Activated CD4-positive, alpha-beta memory T cell treated with anti-CD3 and anti-CD28 coated beads, Interleukin-2, amount 10 ng/mL, durations not matched to agents 7 days and 5 days (primary cell): Measurements from ENCODE around the gene PLIN1. TPM values are rescaled to one million over a fixed set of nuclear protein-coding genes. Genes with fewer than 3 reads are reported as not detected.

Experiments used
- CTCF ChIA-PET: fragments of 350-600 bp; sonication (Branson Sonifier 250); formaldehyde crosslinking; loops from one replicate; lab custom pipeline; 2021; ENCODE audit warnings: antibody characterized with exemption, inconsistent platforms; lab: Charles Lee
- POLR2A ChIA-PET: fragments of 350-600 bp; sonication (Branson Sonifier 250); formaldehyde crosslinking; loops from one replicate; lab custom pipeline; 2021; ENCODE audit warnings: antibody characterized with exemption; lab: Charles Lee
- DNase-seq: peaks from one replicate; pipeline ENCODE4 v3.0.0-alpha.2; 2020
- H3K27ac Mint-ChIP-seq: one replicate; pipeline ENCODE4 v1.8.0; 2021; ENCODE audit warnings: mild to moderate bottlenecking, mixed read lengths
- H3K27me3 Mint-ChIP-seq: one replicate; pipeline ENCODE4 v1.8.0; 2021; ENCODE audit warnings: mixed read lengths
- H3K36me3 Mint-ChIP-seq: one replicate; pipeline ENCODE4 v1.8.0; 2021; ENCODE audit warnings: low read depth, mixed read lengths
- H3K4me1 Mint-ChIP-seq: one replicate; pipeline ENCODE4 v1.8.0; 2021; ENCODE audit warnings: mixed read lengths
- H3K4me3 Mint-ChIP-seq: one replicate; pipeline ENCODE4 v1.8.0; 2021; ENCODE audit warnings: mild to moderate bottlenecking, mixed read lengths
- H3K9me3 Mint-ChIP-seq: one replicate; pipeline ENCODE4 v1.8.0; 2021; ENCODE audit warnings: mixed read lengths
- total RNA-seq, 2 experiments: library from RNA; stranded (reverse); gene quantifications; one replicate each; pipeline ENCODE4 v1.2.3, GENCODE V29; 2021

The PLIN1 gene
- total RNA-seq, 2 experiments from 2014 or later, result 0.08 to 0.15 TPM

DNA sequence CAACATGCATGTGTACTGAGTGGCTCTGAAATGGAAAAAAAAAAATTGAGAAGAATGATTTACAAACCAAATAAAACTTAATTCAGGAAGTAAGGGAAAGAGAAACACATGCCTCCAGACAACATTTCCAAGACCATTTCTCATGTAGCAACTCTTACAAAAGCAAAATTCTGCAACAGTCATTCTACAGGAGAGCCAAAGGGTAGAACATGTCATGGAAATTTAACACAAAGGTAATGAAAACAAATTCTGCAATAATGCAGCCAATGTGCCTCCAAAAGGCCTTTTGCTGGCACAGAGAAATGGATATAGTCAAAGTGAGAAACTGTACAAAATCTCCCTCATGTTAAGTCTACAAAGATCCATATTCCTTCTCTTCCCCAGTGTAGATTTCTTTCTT, 7.4 kb upstream of the PLIN1 start:
- no peaks in the 10 kb centered on the region for H3K27me3 Mint-ChIP-seq
- CTCF ChIA-PET, result no interaction called here
- H3K27ac Mint-ChIP-seq, result no peak overlapping the region
- no peaks in the 10 kb centered on the region for H3K9me3 Mint-ChIP-seq
- peaks cover 15% of the 10 kb centered on the region for H3K4me1 Mint-ChIP-seq
- no peak overlapping the region for H3K4me3 Mint-ChIP-seq
- H3K36me3 Mint-ChIP-seq, result no peaks in the 10 kb centered on the region
- POLR2A ChIA-PET, result no interaction called here
- no peak for DNase-seq

DNA sequence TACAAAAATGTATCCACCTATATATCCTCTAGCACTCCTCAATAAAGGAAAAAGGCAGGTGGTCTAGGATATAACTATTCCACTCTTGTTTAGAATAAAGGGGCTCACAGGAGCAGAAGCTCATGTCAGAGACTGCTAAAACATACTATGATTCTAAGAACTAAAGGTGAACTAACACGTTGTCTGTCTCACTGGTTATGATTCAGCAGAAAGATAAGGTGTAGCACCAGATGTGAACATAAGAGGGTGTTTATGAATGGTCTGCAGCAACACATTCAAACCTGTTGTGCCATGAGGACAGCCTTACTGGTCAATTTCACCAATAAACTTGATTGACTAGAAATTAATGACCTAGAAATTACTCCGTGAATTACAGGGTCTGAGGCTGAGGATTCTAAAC, 6.8 kb upstream of the PLIN1 start:
- Mint-ChIP-seq H3K36me3 (no peaks in the 10 kb centered on the region), H3K27ac (no peak overlapping the region), H3K9me3 (no peaks in the 10 kb centered on the region), H3K4me1 (peaks cover 13% of the 10 kb centered on the region), H3K27me3 (no peaks in the 10 kb centered on the region), H3K4me3 (no peak overlapping the region)
- ChIA-PET POLR2A (no interaction called here), CTCF (no interaction called here)
- no peak for DNase-seq

DNA sequence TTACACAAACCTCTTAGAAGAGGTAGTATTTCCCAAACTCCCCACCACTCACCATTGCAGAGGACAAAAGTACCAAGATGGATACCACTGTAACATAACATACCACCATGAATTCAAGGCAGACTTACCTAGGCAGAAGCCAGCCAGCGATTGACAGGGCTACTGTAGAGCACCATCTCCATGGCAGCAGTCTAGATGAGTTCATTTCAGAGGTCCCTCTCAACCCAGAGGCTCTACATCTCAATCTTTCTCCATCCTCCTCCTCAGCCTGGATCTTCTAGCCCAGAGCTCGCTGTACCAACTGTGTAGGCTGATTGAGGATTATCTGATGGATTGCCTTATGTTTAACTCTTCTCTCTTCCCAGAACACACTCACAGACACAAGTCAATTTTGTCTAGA, 2.0 kb upstream of the PLIN1 start:
- ChIA-PET POLR2A (no interaction called here), CTCF (no interaction called here)
- H3K36me3 Mint-ChIP-seq, result no peaks in the 10 kb centered on the region
- DNase-seq, result no peak
- no peaks in the 10 kb centered on the region for H3K9me3 Mint-ChIP-seq
- no peaks in the 10 kb centered on the region for H3K27me3 Mint-ChIP-seq
- H3K4me3 Mint-ChIP-seq, result no peak overlapping the region
- H3K27ac Mint-ChIP-seq, result no peak overlapping the region
- H3K4me1 Mint-ChIP-seq, result no peaks in the 10 kb centered on the region

DNA sequence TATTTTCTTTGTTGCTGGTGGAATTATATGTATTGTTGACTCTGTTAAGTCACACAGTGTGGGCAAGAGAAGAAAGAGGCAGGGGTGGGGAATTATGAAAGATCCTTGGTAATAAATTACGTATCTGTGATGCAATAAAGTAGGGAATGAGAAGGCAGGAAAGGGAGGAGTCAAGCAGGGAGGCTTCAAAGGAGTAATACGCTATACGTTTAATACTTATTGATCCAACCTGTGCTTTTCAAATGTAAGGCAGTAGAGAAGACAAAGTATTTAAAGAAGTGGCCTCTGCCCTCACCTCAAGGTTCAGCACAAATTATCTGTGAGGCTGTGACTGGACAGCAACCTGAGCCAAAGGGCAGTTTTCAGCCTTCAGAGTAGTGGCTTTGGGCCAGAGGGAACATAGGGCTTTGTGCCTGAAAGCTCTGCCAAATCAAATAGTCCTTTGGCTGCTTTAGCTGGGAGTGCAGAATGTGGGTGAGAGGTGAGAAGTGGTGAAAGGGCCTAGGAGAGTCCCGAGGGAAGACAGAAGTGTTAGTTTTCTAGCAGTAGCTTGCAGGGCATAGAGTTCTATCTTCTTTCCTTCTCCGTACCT, 1.2 kb upstream of the PLIN1 start:
- no peaks in the 10 kb centered on the region for H3K27me3 Mint-ChIP-seq
- no peaks in the 10 kb centered on the region for H3K4me1 Mint-ChIP-seq
- H3K36me3 Mint-ChIP-seq, result no peaks in the 10 kb centered on the region
- CTCF ChIA-PET, result no interaction called here
- no peak overlapping the region for H3K4me3 Mint-ChIP-seq
- DNase-seq, result no peak
- POLR2A ChIA-PET, result no interaction called here
- no peaks in the 10 kb centered on the region for H3K9me3 Mint-ChIP-seq
- no peak overlapping the region for H3K27ac Mint-ChIP-seq

DNA sequence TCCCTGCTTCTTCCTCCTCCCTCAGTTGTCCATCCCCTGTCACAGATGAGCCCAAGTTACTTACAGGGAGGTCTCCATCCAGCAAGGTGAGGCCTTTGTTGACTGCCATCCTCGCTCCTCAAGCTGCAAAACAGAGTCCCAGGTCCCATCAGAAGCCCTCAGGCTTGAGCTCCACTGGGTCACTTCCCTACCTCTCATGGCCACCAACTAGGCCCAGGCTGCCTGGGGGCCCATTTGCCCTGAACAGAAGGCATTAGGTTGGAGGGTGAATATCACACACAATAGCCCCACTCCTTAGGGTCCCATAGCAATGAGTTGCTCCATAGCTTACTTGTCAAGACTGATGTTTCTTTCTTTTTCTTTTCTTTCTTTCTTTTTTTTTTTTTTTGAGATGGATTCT, 1.8 kb downstream of the PLIN1 start:
- CTCF ChIA-PET, result no interaction called here
- no peak for DNase-seq
- POLR2A ChIA-PET, result no interaction called here
- Mint-ChIP-seq H3K27me3 (peaks cover 3% of the 10 kb centered on the region), H3K4me3 (no peak overlapping the region), H3K4me1 (no peaks in the 10 kb centered on the region), H3K36me3 (no peaks in the 10 kb centered on the region), H3K27ac (no peak overlapping the region), H3K9me3 (no peaks in the 10 kb centered on the region)

DNA sequence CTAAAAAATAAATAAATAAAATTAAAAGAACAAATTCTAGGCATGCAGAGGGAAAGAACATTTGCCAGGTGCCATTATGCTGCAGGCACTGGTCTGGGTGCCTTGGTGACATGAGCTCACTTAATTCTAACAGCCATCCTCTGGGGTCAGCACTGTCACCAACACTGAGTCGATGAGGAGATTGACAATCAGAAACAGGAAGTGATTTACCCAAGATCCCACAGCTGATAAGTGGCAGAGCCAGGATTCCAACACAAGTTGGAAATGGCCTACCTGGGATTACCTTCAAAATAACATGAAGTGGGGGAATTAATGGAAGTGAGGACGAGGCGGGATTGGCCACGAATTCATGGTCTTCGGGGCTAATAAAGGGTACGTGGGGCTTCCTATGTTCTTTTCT, 3.6 kb downstream of the PLIN1 start:
- ChIA-PET POLR2A (no interaction called here), CTCF (interaction anchor here (0.9 kb wide), 1 partner anchor 9 kb away, joined by 3 read pairs; no protein-coding TSS in a partner anchor)
- Mint-ChIP-seq H3K4me1 (no peaks in the 10 kb centered on the region), H3K27ac (no peak overlapping the region), H3K9me3 (no peaks in the 10 kb centered on the region), H3K4me3 (no peak overlapping the region), H3K27me3 (peaks cover 5% of the 10 kb centered on the region), H3K36me3 (no peaks in the 10 kb centered on the region)
- DNase-seq, result no peak

DNA sequence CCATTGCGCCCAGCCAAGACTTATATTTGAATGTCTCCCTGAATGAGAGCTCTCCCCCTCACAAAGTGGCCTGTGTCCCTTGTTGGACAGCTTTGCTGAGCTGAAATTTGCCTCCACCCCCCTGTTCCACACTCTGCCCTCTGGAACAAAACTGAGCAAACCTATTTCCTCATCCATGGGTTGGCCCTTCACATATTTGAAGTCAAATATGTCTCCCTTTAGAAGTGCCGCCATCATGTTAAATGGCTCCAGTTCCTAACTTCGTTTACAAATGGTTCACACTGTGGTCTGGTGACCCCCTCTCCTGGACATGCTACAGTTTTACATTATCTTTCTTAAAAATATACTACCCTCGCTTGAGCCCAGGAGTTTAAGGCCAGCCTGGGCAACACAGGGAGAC, 4.6 kb downstream of the PLIN1 start:
- Mint-ChIP-seq H3K27me3 (peaks cover 6% of the 10 kb centered on the region), H3K4me3 (no peak overlapping the region), H3K27ac (no peak overlapping the region), H3K4me1 (no peaks in the 10 kb centered on the region), H3K9me3 (no peaks in the 10 kb centered on the region), H3K36me3 (no peaks in the 10 kb centered on the region)
- CTCF ChIA-PET, result no interaction called here
- POLR2A ChIA-PET, result no interaction called here
- no peak for DNase-seq

DNA sequence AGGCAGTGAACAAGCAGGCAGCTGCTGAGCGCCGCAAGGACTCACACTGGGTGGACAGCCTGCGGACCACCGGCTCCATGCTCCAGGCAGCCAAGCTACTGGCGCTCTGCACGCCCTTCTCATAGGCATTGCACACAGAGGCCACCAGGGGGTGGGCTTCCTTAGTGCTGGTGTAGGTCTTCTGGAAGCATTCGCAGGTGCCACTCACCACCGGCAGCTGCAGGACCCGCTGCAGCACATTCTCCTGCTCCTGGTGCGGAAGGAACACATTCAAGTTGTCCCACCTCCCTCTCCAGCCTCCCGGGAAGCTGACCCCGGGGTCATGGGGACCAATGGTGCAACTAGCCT, 6.0 kb downstream of the PLIN1 start:
- ChIA-PET POLR2A (no interaction called here), CTCF (interaction anchor here (0.6 to 2.1 kb wide), 7 partner anchors 10 to 202 kb away, joined by 3 to 7 read pairs (median 3); no protein-coding TSS in a partner anchor)
- no peaks in the 10 kb centered on the region for H3K36me3 Mint-ChIP-seq
- peaks cover 8% of the 10 kb centered on the region for H3K27me3 Mint-ChIP-seq
- no peak overlapping the region for H3K4me3 Mint-ChIP-seq
- no peaks in the 10 kb centered on the region for H3K9me3 Mint-ChIP-seq
- no peak for DNase-seq
- no peak overlapping the region for H3K27ac Mint-ChIP-seq
- no peaks in the 10 kb centered on the region for H3K4me1 Mint-ChIP-seq

DNA sequence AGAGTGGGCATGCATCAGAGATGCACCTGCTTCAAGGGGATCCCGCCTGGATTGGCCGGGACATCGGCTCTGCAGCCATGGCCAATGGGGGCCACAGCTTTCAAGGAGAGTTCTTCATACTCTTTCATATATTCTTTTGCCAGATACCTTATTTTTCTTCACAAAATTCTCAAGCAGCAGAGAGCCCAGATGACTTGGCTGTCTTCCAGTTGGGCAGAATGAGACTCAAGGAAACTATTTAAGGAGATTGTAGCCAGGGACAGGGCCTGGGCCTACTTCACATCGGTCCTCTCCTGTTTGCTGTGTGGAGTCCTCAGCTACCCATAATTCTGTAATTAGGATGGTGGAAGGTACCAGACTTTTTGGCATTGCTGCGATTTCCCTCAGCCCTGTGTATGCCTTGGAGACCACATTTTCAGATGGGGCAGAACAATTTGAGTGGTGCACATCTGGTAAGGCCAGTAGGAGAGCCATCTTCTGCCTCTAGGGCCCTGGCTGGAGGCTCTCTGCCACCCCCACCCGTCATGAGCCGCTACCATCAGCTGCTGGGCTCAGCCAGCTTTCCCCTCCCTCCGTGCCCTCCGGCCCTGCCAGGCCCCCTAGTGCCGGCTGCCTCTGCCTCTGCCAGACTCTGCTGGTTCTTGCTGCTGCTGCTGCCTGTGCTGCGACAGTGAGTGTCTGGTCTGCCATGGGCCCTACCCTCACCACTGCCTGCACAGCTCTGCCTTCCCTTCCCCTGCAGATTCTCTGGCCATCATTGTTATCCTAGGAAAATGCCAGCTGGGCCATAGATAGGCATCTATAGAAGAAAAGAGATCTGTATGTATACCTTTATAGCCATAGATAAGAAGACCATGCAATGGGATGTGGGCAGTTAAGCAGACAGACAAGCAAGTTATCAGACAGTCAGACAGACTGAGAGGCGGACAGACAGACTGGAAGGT, 6.7 kb downstream of the PLIN1 start:
- Mint-ChIP-seq H3K4me1 (no peaks in the 10 kb centered on the region), H3K27me3 (peaks cover 12% of the 10 kb centered on the region), H3K9me3 (no peaks in the 10 kb centered on the region), H3K27ac (no peak overlapping the region), H3K4me3 (no peak overlapping the region), H3K36me3 (no peaks in the 10 kb centered on the region)
- ChIA-PET POLR2A (no interaction called here), CTCF (interaction anchor here (0.5 to 2.1 kb wide), 8 partner anchors 9 to 435 kb away, joined by 3 to 7 read pairs (median 3); no protein-coding TSS in a partner anchor)
- no peak for DNase-seq

DNA sequence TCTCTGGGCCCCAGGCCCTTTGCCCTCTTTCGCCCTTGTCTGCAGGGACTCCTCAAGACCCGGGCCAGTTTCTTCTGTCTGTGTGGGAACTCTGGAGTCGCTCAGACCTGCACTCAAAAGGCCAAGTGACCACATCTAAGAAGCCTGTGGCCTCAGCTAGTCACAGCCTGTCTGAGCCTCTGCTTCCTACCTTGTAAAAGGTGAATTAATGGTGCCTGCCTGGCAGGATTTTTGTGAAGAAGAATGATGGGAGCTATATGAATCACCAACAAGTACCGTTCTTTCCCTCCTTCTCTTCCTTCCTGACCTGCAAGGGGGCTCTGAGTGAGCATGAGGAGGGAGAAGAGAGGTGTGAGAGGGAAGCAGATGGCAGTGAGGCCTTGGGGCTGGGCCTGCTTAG, 7.5 kb downstream of the PLIN1 start:
- no peaks in the 10 kb centered on the region for H3K9me3 Mint-ChIP-seq
- H3K4me1 Mint-ChIP-seq, result no peaks in the 10 kb centered on the region
- no peak for DNase-seq
- H3K4me3 Mint-ChIP-seq, result no peak overlapping the region
- POLR2A ChIA-PET, result no interaction called here
- H3K27ac Mint-ChIP-seq, result no peak overlapping the region
- CTCF ChIA-PET, result interaction anchor here (0.5 to 2.1 kb wide), 2 partner anchors 8 to 166 kb away, joined by 3 to 7 read pairs; no protein-coding TSS in a partner anchor
- no peaks in the 10 kb centered on the region for H3K36me3 Mint-ChIP-seq
- peaks cover 12% of the 10 kb centered on the region for H3K27me3 Mint-ChIP-seq

DNA sequence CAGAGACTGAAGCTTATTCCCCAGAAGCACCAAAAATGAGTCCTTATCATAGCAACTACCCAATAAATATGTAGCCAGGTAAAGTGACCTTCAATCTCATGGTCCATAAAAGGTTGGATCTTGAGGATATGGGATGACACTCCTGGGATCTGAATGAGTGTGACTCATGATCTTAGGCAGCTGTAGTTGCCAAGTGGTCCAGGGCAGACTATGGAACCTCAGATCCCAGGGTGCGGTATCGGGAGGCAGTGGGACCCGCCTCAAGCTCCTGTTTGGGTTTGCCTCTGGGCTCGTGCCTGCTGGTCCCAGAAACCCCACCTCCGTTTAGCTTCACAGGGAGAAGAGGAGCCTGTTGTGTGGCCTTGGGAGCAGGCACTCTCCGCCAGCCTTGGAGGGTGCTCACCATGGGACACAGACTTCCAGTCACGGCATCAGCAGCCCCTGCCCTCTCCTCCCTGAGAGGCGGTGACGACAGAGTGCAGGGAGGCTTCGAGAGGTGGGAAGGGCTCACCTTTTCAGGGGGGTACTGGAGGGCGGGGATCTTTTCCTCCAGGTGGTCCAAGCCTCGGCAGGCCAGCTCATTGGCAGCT, 8.1 kb downstream of the PLIN1 start:
- Mint-ChIP-seq H3K27me3 (peaks cover 12% of the 10 kb centered on the region), H3K9me3 (no peaks in the 10 kb centered on the region), H3K4me3 (no peak overlapping the region), H3K36me3 (no peaks in the 10 kb centered on the region), H3K27ac (no peak overlapping the region), H3K4me1 (no peaks in the 10 kb centered on the region)
- no peak for DNase-seq
- ChIA-PET POLR2A (no interaction called here), CTCF (no interaction called here)

DNA sequence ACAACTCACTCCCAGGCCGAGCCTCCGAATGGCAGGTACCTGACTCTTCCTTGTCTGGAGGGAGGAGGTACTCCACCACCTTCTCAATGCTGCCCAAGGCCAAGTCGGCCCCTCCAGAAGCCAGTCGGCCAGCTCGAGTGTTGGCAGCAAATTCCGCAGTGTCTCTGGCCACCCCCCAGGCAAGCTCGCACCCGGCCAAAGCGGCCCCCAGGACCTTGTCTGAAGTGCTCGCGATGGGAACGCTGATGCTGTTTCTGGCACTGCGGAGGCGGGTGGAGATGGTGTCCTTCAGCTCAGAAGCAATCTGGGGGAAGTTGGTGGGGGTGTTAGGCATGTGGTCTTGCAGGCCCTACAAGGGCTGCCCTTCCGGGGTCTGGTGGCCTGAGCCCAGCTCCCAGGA, 9.2 kb downstream of the PLIN1 start:
- H3K27me3 Mint-ChIP-seq, result peaks cover 13% of the 10 kb centered on the region
- H3K9me3 Mint-ChIP-seq, result no peaks in the 10 kb centered on the region
- DNase-seq, result no peak
- H3K27ac Mint-ChIP-seq, result no peak overlapping the region
- POLR2A ChIA-PET, result no interaction called here
- H3K36me3 Mint-ChIP-seq, result no peaks in the 10 kb centered on the region
- no peak overlapping the region for H3K4me3 Mint-ChIP-seq
- CTCF ChIA-PET, result no interaction called here
- H3K4me1 Mint-ChIP-seq, result peaks cover 1% of the 10 kb centered on the region

DNA sequence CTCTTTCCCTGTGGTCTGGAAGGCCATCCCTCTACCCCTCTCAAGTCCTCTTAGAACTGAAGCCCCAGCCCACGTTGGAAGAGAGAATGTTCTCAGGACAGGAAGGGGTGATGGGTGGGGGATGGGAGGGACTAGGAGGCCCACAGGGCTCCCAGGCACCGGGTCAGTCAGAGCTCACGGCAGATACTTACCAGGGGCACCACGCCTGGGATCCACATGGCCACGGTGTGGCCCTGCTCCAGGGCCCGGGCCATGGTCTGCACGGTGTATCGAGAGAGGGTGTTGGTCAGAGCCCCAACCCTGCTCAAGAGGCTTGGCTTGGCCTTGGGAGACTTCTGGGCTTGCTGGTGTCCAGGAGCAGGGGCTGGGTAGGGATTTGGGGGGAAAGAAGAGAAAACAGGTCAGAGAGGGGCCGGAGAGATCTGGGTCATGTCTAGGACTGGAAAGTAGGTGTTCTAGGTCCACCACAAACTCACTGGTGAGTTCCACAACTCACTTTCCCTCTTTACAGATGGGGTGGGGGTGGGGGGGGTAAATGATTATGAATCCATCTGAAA, 9.8 kb downstream of the PLIN1 start:
- Mint-ChIP-seq H3K4me1 (peaks cover 4% of the 10 kb centered on the region), H3K27me3 (peaks cover 19% of the 10 kb centered on the region), H3K4me3 (no peak overlapping the region), H3K27ac (no peak overlapping the region), H3K9me3 (no peaks in the 10 kb centered on the region), H3K36me3 (no peaks in the 10 kb centered on the region)
- ChIA-PET CTCF (no interaction called here), POLR2A (no interaction called here)
- DNase-seq, result no peak
